Cardiac muscle cell (in vitro differentiated cells and primary cell): ENCODE data around the gene REL. TPM values are rescaled to one million over a fixed set of nuclear protein-coding genes. Genes with fewer than 3 reads are reported as not detected.

Source experiments
- DNase-seq, 2 donors: peaks; one replicate each; pipeline versions ENCODE4 v3.0.0 to v3.0.0-alpha.2; 2010 to 2017; ENCODE audit warnings: low read depth in 1 of 2, low spot score in 1 of 2
- H3K27ac ChIP-seq: fragments of 200-600 bp; sonication (generic); 2 replicates; pipeline ENCODE4 v1.5.1; 2016
- H3K27me3 ChIP-seq: fragments of 200-600 bp; sonication (generic); 2 replicates; pipeline ENCODE4 v1.6.0; 2016; ENCODE audit warnings: control low read depth
- H3K36me3 ChIP-seq: fragments of 200-600 bp; sonication (generic); 2 replicates; pipeline ENCODE4 v1.5.1; 2016; ENCODE audit warnings: control low read depth
- H3K4me1 ChIP-seq: fragments of 200-600 bp; sonication (generic); 2 replicates; pipeline ENCODE4 v1.8.1; 2017; ENCODE audit warnings: low read depth, mild to moderate bottlenecking, mixed run types
- H3K4me3 ChIP-seq: fragments of 200-600 bp; sonication (generic); 2 replicates; pipeline ENCODE4 v1.5.1; 2016; ENCODE audit warnings: mild to moderate bottlenecking
- H3K9me3 ChIP-seq: fragments of 200-600 bp; sonication (generic); 2 replicates; pipeline ENCODE4 v1.5.1; 2017; ENCODE audit warnings: low read depth, mild to moderate bottlenecking, control low read depth
- CTCF ChIP-seq: IDR thresholded peaks from 2 replicates; pipeline ENCODE4 v1.5.1; 2012; ENCODE audit warnings: low read depth, mild to moderate bottlenecking, low read length
- polyA plus RNA-seq: library from polyadenylated mRNA; unstranded; fragments of >200 nt; fragmentation: Nextera tagmentation; extraction: Ambion mirVana; gene quantifications from 2 replicates; pipeline ENCODE4 v1.2.1, GENCODE V29; 2016
- total RNA-seq: library from RNA; depleted of rRNA; stranded (reverse); fragments of >200 nt; gene quantifications from 2 replicates; pipeline ENCODE4 v1.2.3, GENCODE V29; 2016

The REL gene
- total and polyA plus RNA-seq, 2 experiments from 2014 or later = 7.6 to 11.5 TPM

- Histone ChIP-seq H3K9me3 (no peaks in the 10 kb centered on the region), H3K4me3 (no peak overlapping the region), H3K27ac (no peak overlapping the region), H3K4me1 (no peaks in the 10 kb centered on the region), H3K27me3 (no peaks in the 10 kb centered on the region), H3K36me3 (no peaks in the 10 kb centered on the region)
- DNase-seq = no peak
- TF ChIP-seq CTCF = no peak
These were observed 66.8 kb downstream of the REL start for GRCh38 chr2:60948161-60948560.

GRCh38 chr2:60948926-60949579, 67.7 kb downstream of the REL start:
- Histone ChIP-seq H3K4me1 (no peaks in the 10 kb centered on the region), H3K9me3 (no peaks in the 10 kb centered on the region), H3K4me3 (no peak overlapping the region), H3K27me3 (no peaks in the 10 kb centered on the region), H3K27ac (no peak overlapping the region), H3K36me3 (no peaks in the 10 kb centered on the region)
- DNase-seq = no peak
- no peak for TF ChIP-seq CTCF

GRCh38 chr2:60954139-60954538, 72.8 kb downstream of the REL start:
- no peaks in the 10 kb centered on the region for H3K4me1 ChIP-seq
- H3K27ac ChIP-seq = no peak overlapping the region
- H3K4me3 ChIP-seq = no peak overlapping the region
- H3K9me3 ChIP-seq = no peaks in the 10 kb centered on the region
- no peak for DNase-seq
- H3K36me3 ChIP-seq = no peaks in the 10 kb centered on the region
- TF ChIP-seq CTCF = no peak
- H3K27me3 ChIP-seq = no peaks in the 10 kb centered on the region

- Histone ChIP-seq H3K27me3 (no peaks in the 10 kb centered on the region), H3K4me3 (no peak overlapping the region), H3K36me3 (no peaks in the 10 kb centered on the region), H3K27ac (no peak overlapping the region), H3K4me1 (no peaks in the 10 kb centered on the region), H3K9me3 (no peaks in the 10 kb centered on the region)
- no peak for TF ChIP-seq CTCF
- no peak for DNase-seq
These were observed 75.8 kb downstream of the REL start for GRCh38 chr2:60957224-60957623.

- H3K4me1 ChIP-seq = no peaks in the 10 kb centered on the region
- no peaks in the 10 kb centered on the region for H3K36me3 ChIP-seq
- no peaks in the 10 kb centered on the region for H3K27me3 ChIP-seq
- H3K4me3 ChIP-seq = no peak overlapping the region
- no peak for DNase-seq
- TF ChIP-seq CTCF = no peak
- no peak overlapping the region for H3K27ac ChIP-seq
- no peaks in the 10 kb centered on the region for H3K9me3 ChIP-seq
These were observed 76.3 kb downstream of the REL start for GRCh38 chr2:60957643-60958042.

- no peak overlapping the region for H3K27ac ChIP-seq
- no peaks in the 10 kb centered on the region for H3K4me1 ChIP-seq
- no peaks in the 10 kb centered on the region for H3K9me3 ChIP-seq
- H3K36me3 ChIP-seq = no peaks in the 10 kb centered on the region
- TF ChIP-seq CTCF = no peak
- H3K4me3 ChIP-seq = no peak overlapping the region
- H3K27me3 ChIP-seq = no peaks in the 10 kb centered on the region
- no peak for DNase-seq
These were observed 77.0 kb downstream of the REL start for GRCh38 chr2:60958361-60958760.
